T-helper 2 cell treated with Interferon-gamma antibody and Interleukin-4, amounts not matched to agents 100 ng/mL and 5 ng/mL, for 36 hours (primary cell): ENCODE measurements around the gene TPPP. TPM values are rescaled to one million over a fixed set of nuclear protein-coding genes. Genes with fewer than 3 reads are reported as not detected.

ENCODE experiments used
- intact Hi-C: fragments of 100-400 bp; cut with micrococcal nuclease; formaldehyde crosslinking; loops from one replicate; pipeline ENCODE4 v1.15.1; 2023
- total RNA-seq: library from RNA; stranded (reverse); gene quantifications from 2 replicates; pipeline ENCODE4 v1.2.3, GENCODE V29; 2022

The TPPP gene
- total RNA-seq, 1 donor from 2014 or later: 0.34 TPM

GRCh38 chr5:627840-628239 lies 65.3 kb downstream of the TPPP start:
- intact Hi-C loops: no loop called here

DNA sequence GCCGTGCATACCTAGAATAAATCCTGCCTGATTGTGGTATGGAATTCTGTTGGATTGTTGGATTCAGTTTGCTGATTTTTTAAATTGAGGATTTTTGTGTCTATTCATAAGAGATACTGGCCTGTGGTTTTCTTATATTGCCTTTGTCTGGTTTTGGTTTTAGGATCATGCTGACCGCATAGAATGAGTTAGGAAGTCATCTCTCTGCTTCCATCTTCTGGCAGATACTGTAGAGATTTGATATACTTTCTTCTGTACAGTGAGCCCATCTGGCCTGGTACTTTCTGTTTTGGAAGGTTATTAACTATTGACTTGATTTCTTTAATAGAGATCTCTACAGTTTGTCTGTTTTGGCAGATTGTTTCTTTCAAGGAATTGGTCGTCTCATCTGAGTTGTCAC lies 66.3 kb downstream of the TPPP start:
- intact Hi-C loops: no loop called here

DNA sequence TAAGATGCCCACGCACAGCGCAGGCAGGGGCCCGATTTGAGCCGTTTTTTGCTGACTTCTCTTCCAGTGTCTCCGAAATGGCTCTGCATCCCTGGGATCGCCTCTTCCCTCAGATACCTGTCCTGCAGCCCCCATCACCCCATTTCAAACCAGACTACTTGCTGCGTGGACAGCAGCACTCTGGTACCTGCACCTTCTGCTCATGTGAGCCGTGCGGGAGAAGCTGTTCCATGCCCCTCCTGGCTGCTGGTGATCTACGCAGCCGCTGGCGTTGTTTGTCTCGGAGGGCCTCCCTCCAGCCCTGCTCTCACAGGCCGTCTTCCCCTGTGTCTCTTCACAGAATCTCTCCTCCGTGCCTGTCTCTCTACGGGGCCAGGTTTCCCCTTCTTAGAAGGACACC lies 67.6 kb downstream of the TPPP start:
- intact Hi-C loops: no loop called here

DNA sequence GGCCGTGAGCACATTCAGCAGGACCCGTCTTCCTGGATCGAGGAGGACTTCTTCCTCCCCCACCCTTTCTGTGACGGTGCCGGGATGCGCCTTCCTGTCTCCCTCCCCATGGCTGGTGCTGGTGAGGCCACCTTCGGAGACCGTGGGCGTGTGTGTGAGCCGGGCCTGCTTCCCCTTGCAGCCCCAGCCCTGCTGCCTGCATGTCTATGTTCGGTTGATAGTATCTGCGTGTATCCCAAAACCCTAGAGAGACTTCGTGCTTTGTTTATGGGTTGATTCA lies 68.3 kb downstream of the TPPP start:
- intact Hi-C loops: no loop called here

- intact Hi-C loops: no loop called here
These were observed 68.8 kb downstream of the TPPP start for GRCh38 chr5:624118-624950.

- intact Hi-C loops: no loop called here
These were observed 69.6 kb downstream of the TPPP start for GRCh38 chr5:623531-623930.

DNA sequence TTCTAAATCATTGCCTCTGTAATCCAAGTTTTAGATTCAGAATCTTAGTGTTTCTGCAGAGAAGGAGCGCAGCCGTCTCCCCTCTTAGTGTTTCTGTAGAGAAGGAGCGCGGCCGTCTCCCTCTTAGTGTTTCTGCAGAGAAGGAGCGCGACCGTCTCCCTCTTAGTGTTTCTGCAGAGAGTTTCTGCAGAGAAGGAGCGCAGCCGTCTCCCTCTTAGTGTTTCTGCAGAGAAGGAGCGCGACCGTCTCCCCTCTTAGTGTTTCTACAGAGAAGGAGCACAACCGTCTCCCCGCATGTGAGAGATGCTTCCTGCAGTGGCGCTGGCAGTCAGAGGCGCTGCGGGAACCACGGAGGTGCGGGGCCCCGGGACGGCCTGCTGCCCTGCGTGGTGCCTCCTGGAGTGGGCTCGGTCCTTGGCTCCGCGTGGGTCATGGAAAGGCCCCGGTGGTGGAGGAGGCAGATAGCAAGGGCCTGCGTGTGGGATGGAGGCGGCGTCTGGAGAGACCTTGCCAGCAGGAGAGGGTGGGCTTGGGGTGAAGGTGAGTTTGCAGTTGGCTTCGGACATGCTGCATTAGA lies 70.1 kb downstream of the TPPP start:
- intact Hi-C loops: no loop called here

- intact Hi-C loops: no loop called here
These were observed 70.8 kb downstream of the TPPP start for GRCh38 chr5:622359-622758.

DNA sequence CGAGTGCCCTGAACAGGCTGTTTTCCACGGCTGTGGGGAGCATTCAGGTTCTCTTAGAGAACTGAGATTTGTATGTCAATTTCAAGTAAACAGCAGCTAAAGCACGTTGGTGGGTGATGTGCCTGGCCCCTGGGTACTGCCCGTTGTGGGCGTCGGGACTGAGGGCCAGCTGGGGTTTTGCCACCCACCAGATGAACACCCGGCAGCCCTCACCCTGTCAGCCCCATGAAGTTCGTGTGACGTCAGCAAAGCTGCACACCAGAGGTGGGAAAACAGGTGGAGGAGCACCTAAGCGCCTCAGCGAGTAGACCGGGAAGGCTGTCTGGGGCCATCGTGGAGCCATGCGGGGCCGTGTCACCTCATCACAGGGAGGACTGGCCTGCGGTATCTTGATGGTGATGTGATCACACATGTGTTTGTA lies 71.8 kb downstream of the TPPP start:
- intact Hi-C loops: no loop called here

GRCh38 chr5:620586-621180 lies 72.5 kb downstream of the TPPP start:
- intact Hi-C loops: no loop called here

DNA sequence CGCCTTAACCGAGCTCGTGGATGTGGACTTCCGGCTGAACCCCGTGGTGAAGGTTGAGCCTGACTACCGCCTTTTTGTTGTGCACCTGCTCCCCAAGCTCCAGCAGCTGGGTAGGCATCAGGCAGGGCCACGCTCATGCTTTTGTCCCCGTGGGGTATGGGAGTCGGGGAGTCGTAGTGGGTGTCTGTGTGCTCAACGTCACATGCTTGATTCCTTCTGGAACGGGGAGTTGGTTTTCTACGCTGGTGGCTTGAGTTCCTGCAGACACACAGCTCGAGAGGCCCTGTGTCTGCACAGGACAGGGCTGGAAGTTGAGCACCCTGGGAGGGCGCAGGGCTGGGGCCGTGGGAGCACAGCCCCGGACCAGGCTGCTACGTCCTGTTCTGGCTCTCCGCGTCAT lies 73.0 kb downstream of the TPPP start:
- intact Hi-C loops: no loop called here

DNA sequence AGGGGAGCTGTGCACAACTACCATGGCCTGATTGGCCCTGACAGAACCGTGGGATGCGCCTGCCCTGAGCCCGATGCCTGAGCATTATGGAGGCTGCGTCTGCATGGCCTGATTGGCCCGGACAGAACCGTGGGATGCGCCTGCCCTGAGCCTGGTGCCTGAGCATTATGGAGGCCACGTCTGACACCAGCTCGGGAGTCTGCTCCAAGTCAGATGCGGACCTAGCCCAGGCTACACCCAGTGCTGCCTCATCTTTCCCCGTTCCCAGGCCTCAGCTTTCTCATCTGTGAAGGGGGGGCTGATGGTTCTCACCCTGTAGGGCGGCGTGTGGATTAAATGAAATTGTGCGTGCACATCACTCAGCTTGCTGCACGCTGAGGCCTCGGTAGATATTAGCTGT lies 73.7 kb downstream of the TPPP start:
- intact Hi-C loops: loop anchor here (10.0 kb wide), 2 partner anchors 175 to 1175 kb away; partner anchors contain the start of genes EXOC3 and MRPL36

DNA sequence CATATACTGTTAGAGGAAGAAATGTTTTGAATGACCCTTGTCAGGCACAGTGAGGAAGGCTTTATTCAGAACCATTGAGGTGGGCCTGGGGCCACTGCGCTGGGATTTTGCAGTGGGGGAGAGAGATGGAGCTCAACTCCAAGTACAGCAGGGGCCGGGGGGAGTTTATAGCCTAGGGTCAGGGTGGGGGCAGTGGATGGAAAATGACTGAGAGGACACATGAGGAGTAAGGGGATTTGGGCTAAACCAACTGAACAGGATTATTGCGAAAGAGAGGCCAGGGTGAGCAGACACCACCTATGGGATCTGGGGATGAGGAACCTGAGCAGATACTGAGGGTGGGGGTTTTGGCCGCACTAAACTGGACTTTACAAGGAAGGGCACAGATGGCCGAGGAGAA lies 74.7 kb downstream of the TPPP start:
- intact Hi-C loops: loop anchor here (10.0 kb wide), 2 partner anchors 174 to 1176 kb away; partner anchors contain the start of genes EXOC3 and MRPL36

GRCh38 chr5:617896-618295 lies 75.3 kb downstream of the TPPP start:
- intact Hi-C loops: loop anchor here (10.0 kb wide), 2 partner anchors 173 to 1177 kb away; partner anchors contain the start of genes EXOC3 and MRPL36

GRCh38 chr5:616484-617039 lies 76.6 kb downstream of the TPPP start:
- intact Hi-C loops: loop anchor here (10.0 kb wide), 2 partner anchors 172 to 1178 kb away; partner anchors contain the start of genes EXOC3 and MRPL36

- intact Hi-C loops: loop anchor here (1.0 to 10.0 kb wide), 5 partner anchors 140 to 1182 kb away; partner anchors contain the start of genes BRD9, EXOC3, MRPL36 and PDCD6
These were observed 80.4 kb downstream of the TPPP start for GRCh38 chr5:612498-613424.

DNA sequence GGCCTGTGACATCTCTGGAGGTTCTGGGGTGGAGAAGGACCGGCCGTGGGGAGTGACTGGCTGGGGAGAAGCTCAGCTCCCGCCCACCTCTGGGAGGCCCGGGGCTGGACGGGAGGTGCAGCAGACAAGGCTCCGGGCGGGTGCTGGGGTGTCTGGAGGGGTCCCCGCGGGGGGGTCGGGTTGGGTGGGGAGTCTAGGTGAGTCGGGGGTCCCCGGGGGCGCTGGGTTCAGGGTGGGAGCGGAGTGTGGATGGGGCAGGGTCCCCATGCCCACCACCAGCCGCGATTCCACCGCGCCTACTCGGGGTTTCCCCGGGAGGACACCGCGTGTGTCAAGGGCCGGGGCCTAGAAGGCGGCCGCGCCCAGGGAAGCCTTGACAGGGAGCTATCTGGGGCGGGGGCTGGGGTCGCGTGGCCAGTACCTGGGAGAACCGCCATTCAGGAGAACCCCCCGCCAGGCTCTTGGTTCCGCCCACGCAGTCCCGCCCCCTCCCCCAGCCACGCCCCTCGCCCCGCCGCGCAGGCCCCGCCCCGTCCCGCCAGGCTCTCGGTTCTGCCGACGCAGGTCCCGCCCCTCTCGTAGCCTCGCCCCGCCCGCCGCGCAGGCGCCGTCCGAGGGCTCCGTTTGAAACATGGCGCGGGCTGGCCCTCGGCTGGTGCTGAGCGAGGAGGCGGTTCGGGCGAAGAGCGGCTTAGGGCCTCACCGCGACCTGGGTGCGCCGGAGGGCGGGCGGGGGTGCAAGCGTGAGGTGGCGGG lies 81.2 kb downstream of the TPPP start, which contains the start of gene CEP72:
Gene CEP72, plus strand, starts transcription at position 610 of the 756 bp plus-strand sequence. Its CDS starts 22 bp downstream, at position 632.
- intact Hi-C loops: loop anchor here (1.0 to 10.0 kb wide), 5 partner anchors 140 to 1183 kb away; partner anchors contain the start of genes BRD9, EXOC3, MRPL36 and PDCD6

DNA sequence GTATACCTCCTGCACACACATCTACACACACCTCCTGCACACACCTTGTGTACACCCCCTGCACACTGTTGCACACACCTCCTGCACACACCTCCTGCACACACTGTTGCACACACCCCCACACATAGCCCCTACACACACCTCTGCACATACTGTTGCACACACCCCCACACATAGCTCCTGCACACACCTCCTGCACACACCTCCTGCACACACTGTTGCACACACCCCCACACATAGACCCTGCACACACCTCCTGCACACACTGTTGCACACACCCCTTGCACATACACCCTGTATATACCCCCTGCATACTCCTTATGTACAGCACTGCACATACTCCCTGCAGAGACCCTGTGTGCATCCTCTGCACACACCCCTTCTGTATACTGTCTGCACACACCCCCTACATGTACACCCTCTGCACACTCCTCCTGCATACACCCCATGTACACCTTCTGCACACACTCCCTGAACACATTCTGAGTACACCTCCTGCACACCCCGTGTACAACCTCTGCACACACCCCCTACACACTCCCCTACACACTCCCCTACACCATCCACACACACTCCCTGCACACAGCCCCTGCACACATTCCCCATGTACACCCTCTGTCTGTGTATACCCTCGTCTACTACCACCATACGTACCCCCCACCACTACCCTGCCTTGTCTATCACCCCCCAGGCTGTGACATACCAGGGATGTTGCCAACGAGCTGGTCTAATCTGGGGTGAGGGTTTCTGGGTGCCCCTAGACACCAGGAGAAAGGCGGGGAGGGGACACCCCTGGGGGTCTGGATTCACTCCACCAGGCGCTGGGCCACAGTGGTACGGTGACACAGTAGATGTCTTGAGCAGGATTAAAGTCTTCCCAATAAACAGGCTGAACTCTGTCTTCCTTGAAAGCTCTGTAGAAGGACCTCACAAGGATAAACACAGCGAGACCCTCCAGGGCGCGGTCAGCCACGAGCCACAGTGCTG lies 82.1 kb downstream of the TPPP start:
- intact Hi-C loops: loop anchor here (10.0 kb wide), 2 partner anchors 166 to 1184 kb away; partner anchors contain the start of genes EXOC3 and MRPL36
